ENCODE results near the gene PRDM12. TPM values are rescaled to one million over a fixed set of nuclear protein-coding genes. Genes with fewer than 3 reads are reported as not detected.

PRDM12 gene
- total and polyA plus RNA-seq, 2 experiments from 2014 or later = 0.11 TPM; not detected in 1

GRCh38 chr9:130626249-130626996 is 38.0 kb upstream of the PRDM12 start:
- peak; percentile 10; the same call in 1 of the 3 replicates for ATAC-seq
- 0 out of 2 replicates have a peak, but pooled peaks cover 8% of the 10 kb centered on the region for H4K20me1 ChIP-seq (replicated peaks; ENCODE audit: insufficient read depth)
- H3K27me3 ChIP-seq (ENCODE audit: insufficient read depth) = no peaks in the 10 kb centered on the region
- no peak overlapping the region for H3K4me3 ChIP-seq
- no peak overlapping the region for H2AFZ ChIP-seq
- H3K79me2 ChIP-seq (replicated peaks; ENCODE audit: insufficient read depth) = no peaks in the 10 kb centered on the region
- TF ChIP-seq REST (IDR thresholded peaks at IDR 0.05; ENCODE audit: unreplicated experiment) (no peak), EZH2phosphoT487 (IDR thresholded peaks at IDR 0.05; ENCODE audit: unreplicated experiment) (no peak), CTCF (conservative IDR thresholded peaks at IDR 0.05; ENCODE audit: low read depth in 2 of 2) (peak; percentile 14 to 23; a peak in 1 of 4 replicates), ETS1 (IDR thresholded peaks at IDR 0.05) (no peak)
- Mint-ChIP-seq H3K4me1 (peaks cover 28% of the 10 kb centered on the region), H3K36me3 (ENCODE audit: low read depth) (peaks cover 77% of the 10 kb centered on the region), H3K4me3 (no peak overlapping the region), H3K27ac (no peak overlapping the region), H3K27me3 (ENCODE audit: insufficient read depth, low read depth, poor library complexity) (peaks cover 10% of the 10 kb centered on the region), H3K9me3 (no peaks in the 10 kb centered on the region)
- no peak overlapping the region for H3K4me2 ChIP-seq
- H3F3A ChIP-seq (replicated peaks; ENCODE audit: low read depth) = 0 out of 2 replicates have a peak, but pooled peaks cover 13% of the 10 kb centered on the region
- peak; percentile 33 for DNase-seq (ENCODE audit: low spot score)
- H3K27ac ChIP-seq (ENCODE audit: low read depth) = no peak overlapping the region; the same call in 1 of the 2 replicates
- no peaks in the 10 kb centered on the region for H3K9me2 ChIP-seq (ENCODE audit: insufficient read depth)
- H3K36me3 ChIP-seq (ENCODE audit: insufficient read depth) = peaks cover 22% of the 10 kb centered on the region
- peaks cover 23% of the 10 kb centered on the region for H3K4me1 ChIP-seq (ENCODE audit: insufficient read depth)

- no peak overlapping the region; the same call in 1 of the 2 replicates for H3K27ac ChIP-seq (ENCODE audit: low read depth)
- Mint-ChIP-seq H3K27ac (no peak overlapping the region), H3K36me3 (ENCODE audit: low read depth) (peaks cover 78% of the 10 kb centered on the region)
- no peak for TF ChIP-seq POLR2AphosphoS5 (IDR thresholded peaks at IDR 0.05; ENCODE audit: low read depth)
- TF ChIP-seq ZNF462 (CRISPR knock-in tag; IDR thresholded peaks at IDR 0.05) = no peak
- no peak for TF ChIP-seq ZNF331 (CRISPR knock-in tag; IDR thresholded peaks at IDR 0.05; ENCODE audit: low read depth)
Measured at GRCh38 chr9:130627051-130627450, 37.3 kb upstream of the PRDM12 start.

More at GRCh38 chr9:130627051-130627450, 37.3 kb upstream of the PRDM12 start:
- 0 out of 2 replicates have a peak, but pooled peaks cover 13% of the 10 kb centered on the region for H3F3A ChIP-seq (replicated peaks; ENCODE audit: low read depth)
- Mint-ChIP-seq H3K27me3 (ENCODE audit: insufficient read depth, low read depth, poor library complexity) (peaks cover 10% of the 10 kb centered on the region), H3K4me3 (no peak overlapping the region), H3K4me1 (peaks cover 28% of the 10 kb centered on the region), H3K9me3 (no peaks in the 10 kb centered on the region)
- no peaks in the 10 kb centered on the region for H3K79me2 ChIP-seq (replicated peaks; ENCODE audit: insufficient read depth)
- no peaks in the 10 kb centered on the region for H3K9me2 ChIP-seq (ENCODE audit: insufficient read depth)
- H3K4me1 ChIP-seq (ENCODE audit: insufficient read depth) = peaks cover 23% of the 10 kb centered on the region
- ATAC-seq = no peak
- H3K36me3 ChIP-seq (ENCODE audit: insufficient read depth) = peaks cover 28% of the 10 kb centered on the region
- no peak overlapping the region for H2AFZ ChIP-seq
- no peak overlapping the region for H3K4me3 ChIP-seq
- no peaks in the 10 kb centered on the region for H3K27me3 ChIP-seq (ENCODE audit: insufficient read depth)
- H3K4me2 ChIP-seq = no peak overlapping the region
- no peak for DNase-seq (ENCODE audit: low spot score)
- 0 out of 2 replicates have a peak, but pooled peaks cover 8% of the 10 kb centered on the region for H4K20me1 ChIP-seq (replicated peaks; ENCODE audit: insufficient read depth)

All from GM23338 (cell line).